K562 (cell line): Measurements from ENCODE around the gene ECI1. TPM values are rescaled to one million over a fixed set of nuclear protein-coding genes. Genes with fewer than 3 reads are reported as not detected.

Experiments
- ATAC-seq: fragments of 200-7000 bp; cut with Tn5 transposase; 3 replicates; pipeline ENCODE4 v1.9.1; 2020; ENCODE audit warnings: moderate library complexity
- BruUV-seq: library from RNA; stranded (reverse); fragments of 400-500 nt; replicated peaks from 2 replicates; lab custom pipeline; 2021; lab: Mats Ljungman, UMichigan
- CTCF ChIA-PET: fragments of 300-600 bp; formaldehyde crosslinking; extraction: SDS; loops from one replicate; lab custom pipeline; 2021; ENCODE audit warnings: low intra/inter-chr PET ratio; lab: Yijun Ruan, JAX
- POLR2A ChIA-PET: fragments of 300-600, 350-650 bp; sonication (Branson Sonifier 250); formaldehyde crosslinking; extraction: SDS; loops from one replicate; lab custom pipeline; 2021; ENCODE audit warnings: antibody characterized with exemption, inconsistent platforms; lab: Yijun Ruan, JAX
- DNase-seq, 4 experiments: peaks; one replicate each; pipeline versions ENCODE4 v3.0.0 to v3.0.0-alpha.2; 2011 to 2018; ENCODE audit warnings: low spot score in 3 of 4, mixed read lengths in 3 of 4; ENCODE audit errors: extremely low read depth in 1 of 4
- FAIRE-seq: peaks from 2 replicates; lab custom pipeline; 2011; peaks lifted over from hg19 to GRCh38; lab: Jason Lieb, UNC
- H2AFZ ChIP-seq: 2 replicates; pipeline ENCODE4 v1.6.0; 2011; ENCODE audit warnings: low read depth, low read length, control low read depth, inconsistent platforms
- H3K27ac ChIP-seq: fragments of 200-600 bp; 3 replicates; pipeline ENCODE4 v1.8.0; 2011; ENCODE audit warnings: low read depth, mild to moderate bottlenecking, control low read depth, inconsistent platforms, low read length, moderate library complexity, mixed read lengths; ENCODE audit errors: extremely low read depth
- H3K27me3 ChIP-seq, 2 experiments: fragments of 300-600 bp in 1 of 2; 2 replicates in 1 of 2; 3 replicates in 1 of 2; pipeline versions ENCODE4 v1.6.0 to v1.8.0; 2011; ENCODE audit warnings: inconsistent platforms in 2 of 2, low read length in 2 of 2, mild to moderate bottlenecking in 1 of 2, mixed read lengths in 1 of 2, moderate library complexity in 1 of 2; ENCODE audit not compliant: control insufficient read depth in 2 of 2, insufficient read depth in 2 of 2
- H3K36me3 ChIP-seq: fragments of 300-600 bp; 3 replicates; pipeline ENCODE4 v1.8.0; 2011; ENCODE audit warnings: mild to moderate bottlenecking, low read length, inconsistent platforms; ENCODE audit not compliant: control insufficient read depth, insufficient read depth
- H3K4me1 ChIP-seq, 2 experiments: fragments of 200-600 bp in 1 of 2; replicated peaks in 1 of 2; 2 replicates in 1 of 2; 3 replicates in 1 of 2; pipeline versions ENCODE4 v1.5.1 to v1.8.0; 2011; ENCODE audit warnings: inconsistent platforms in 2 of 2, low read length in 2 of 2, mild to moderate bottlenecking in 1 of 2, mixed read lengths in 1 of 2, moderate library complexity in 1 of 2; ENCODE audit not compliant: control insufficient read depth in 2 of 2, insufficient read depth in 2 of 2
- H3K4me2 ChIP-seq: 2 replicates; pipeline ENCODE4 v1.6.1; 2011; ENCODE audit warnings: low read length, control low read depth, inconsistent platforms, mixed read lengths; ENCODE audit not compliant: insufficient read depth
- H3K4me3 ChIP-seq: fragments of 200-600 bp; sonication (generic), shearing (Covaris generic); 2 replicates; pipeline ENCODE4 v1.5.1; 2016; ENCODE audit warnings: control low read depth, inconsistent platforms
- H3K79me2 ChIP-seq: fragments of 200-600 bp; 3 replicates; pipeline ENCODE4 v1.8.0; 2011; ENCODE audit warnings: low read length, inconsistent platforms; ENCODE audit not compliant: control insufficient read depth, insufficient read depth
- H3K9ac ChIP-seq, 2 experiments: 2 replicates each; pipeline versions ENCODE4 v1.6.0 to v1.6.1; 2011; ENCODE audit warnings: low read depth in 2 of 2, low read length in 2 of 2, control low read depth in 1 of 2, inconsistent platforms in 1 of 2, mild to moderate bottlenecking in 1 of 2, mixed read lengths in 1 of 2; ENCODE audit not compliant: insufficient read depth in 1 of 2
- H3K9me1 ChIP-seq: one replicate; pipeline ENCODE4 v1.6.0; 2011; ENCODE audit warnings: inconsistent platforms, mild to moderate bottlenecking, low read length, moderate library complexity; ENCODE audit not compliant: control insufficient read depth, insufficient read depth
- H3K9me3 ChIP-seq: replicated peaks from 2 replicates; pipeline ENCODE4 v1.5.1; 2011; ENCODE audit warnings: low read depth, low read length, inconsistent platforms; ENCODE audit not compliant: control insufficient read depth, insufficient read depth
- H4K20me1 ChIP-seq: replicated peaks from 2 replicates; pipeline ENCODE4 v1.6.1; 2011; ENCODE audit warnings: low read length, inconsistent platforms, mixed read lengths; ENCODE audit not compliant: control insufficient read depth, insufficient read depth
- CAMTA2 ChIP-seq: fragments of 250-450 bp; sonication (Bioruptor Pico); conservative IDR thresholded peaks from 2 replicates; pipeline ENCODE4 v1.5.1; 2022
- CBFB ChIP-seq: sonication (generic); formaldehyde crosslinking; IDR thresholded peaks from 2 replicates; pipeline ENCODE4 v1.4.0; 2020; ENCODE audit warnings: mild to moderate bottlenecking, missing genetic modification reagents
- HNRNPUL1 ChIP-seq: fragments of 200-400 bp; formaldehyde crosslinking; IDR thresholded peaks from 2 replicates; pipeline ENCODE4 v1.6.1; 2017; ENCODE audit warnings: low read length
- KLF16 ChIP-seq: IDR thresholded peaks from 2 replicates; pipeline ENCODE4 v1.6.1; 2016; ENCODE audit warnings: antibody characterized with exemption
- MAX ChIP-seq: sonication (generic); formaldehyde crosslinking; IDR thresholded peaks from 2 replicates; pipeline ENCODE4 v1.9.0; 2022; ENCODE audit warnings: mild to moderate bottlenecking, missing genetic modification reagents
- NCOA1 ChIP-seq: fragments of 450-650 bp; IDR thresholded peaks from 2 replicates; pipeline ENCODE4 v1.6.1; 2016; ENCODE audit warnings: low read depth
- NCOA6 ChIP-seq: fragments of 450-650 bp; IDR thresholded peaks from 2 replicates; pipeline ENCODE4 v1.6.1; 2017; ENCODE audit warnings: mild to moderate bottlenecking
- RBFOX2 ChIP-seq: fragments of 200-400 bp; formaldehyde crosslinking; IDR thresholded peaks from 2 replicates; pipeline ENCODE4 v1.6.1; 2017; ENCODE audit warnings: low read depth, mild to moderate bottlenecking, low read length, moderate library complexity
- SMARCA5 ChIP-seq: fragments of 450-650 bp; IDR thresholded peaks from 2 replicates; pipeline ENCODE4 v1.6.1; 2016
- SRSF7 ChIP-seq: fragments of 200-400 bp; formaldehyde crosslinking; optimal IDR thresholded peaks from 2 replicates; pipeline ENCODE3; 2017; ENCODE audit warnings: mild to moderate bottlenecking, low read depth, low read length
- STAT5B ChIP-seq: fragments of 250-450 bp; sonication (Bioruptor Pico); IDR thresholded peaks from 2 replicates; pipeline ENCODE4 v1.8.0; 2021; ENCODE audit warnings: mild to moderate bottlenecking, inconsistent platforms
- ZBTB33 ChIP-seq: sonication (generic); formaldehyde crosslinking; IDR thresholded peaks from 2 replicates; pipeline ENCODE4 v1.8.1; 2023; ENCODE audit warnings: mild to moderate bottlenecking, missing genetic modification reagents
- ZKSCAN3 ChIP-seq: fragments of 250-450 bp; sonication (Bioruptor Pico); IDR thresholded peaks from 2 replicates; pipeline ENCODE4 v1.4.0; 2020
- ZNF217 ChIP-seq: sonication (generic); formaldehyde crosslinking; IDR thresholded peaks from 2 replicates; pipeline ENCODE4 v1.8.0; 2022; ENCODE audit warnings: mild to moderate bottlenecking, missing genetic modification reagents
- ZNF277 ChIP-seq: fragments of 250-450 bp; sonication (Bioruptor Pico); IDR thresholded peaks from 2 replicates; pipeline ENCODE4 v1.8.0; 2022; ENCODE audit warnings: inconsistent platforms, mild to moderate bottlenecking, moderate library complexity, borderline replicate concordance
- ZNF780A ChIP-seq: fragments of 250-450 bp; sonication (Bioruptor Pico); IDR thresholded peaks from 2 replicates; pipeline ENCODE4 v1.5.0; 2021; ENCODE audit warnings: mild to moderate bottlenecking
- WGBS: fragments of 100-300 bp; shearing (Covaris generic); methylation state at CpG from one replicate; pipeline ENCODE4 v1.1.6; 2016; ENCODE audit warnings: low coverage, mixed read lengths; ENCODE audit not compliant: insufficient coverage; ENCODE audit errors: missing lambda C conversion rate; 5-methylcytosine and 5-hydroxymethylcytosine counted together
- in situ Hi-C: fragments of 300-500 bp; cut with MboI; formaldehyde crosslinking; loops from 4 replicates; pipeline ENCODE4 v1.15.0; 2018; ENCODE audit warnings: inconsistent platforms, mixed read lengths
- intact Hi-C: fragments of 100-400 bp; cut with micrococcal nuclease; formaldehyde crosslinking; loops from 2 replicates; pipeline ENCODE4 v1.14.2; 2022
- polyA plus RNA-seq, 8 experiments: library from polyadenylated mRNA; depleted of rRNA in 4 of 8; stranded (reverse) in 5 of 8; unstranded in 3 of 8; fragments of >200 nt; fragmentation: Nextera tagmentation in 2 of 8; fragmentation: Illumina TruSeq in 1 of 8; extraction: Ambion mirVana in 2 of 8; extraction: Trizol in 1 of 8; gene quantifications; 2 replicates each; pipeline versions ENCODE4 v1.2.1 to v1.2.3, GENCODE V29; 2011 to 2014; ENCODE audit warnings: inconsistent platforms in 1 of 8, missing spikeins in 1 of 8
- total RNA-seq, 7 experiments: library from RNA; depleted of rRNA in 6 of 7; stranded (reverse); fragments of >200 nt in 6 of 7; fragmentation: Illumina TruSeq in 2 of 7; extraction: Trizol in 2 of 7; gene quantifications; 2 replicates each; pipeline versions ENCODE4 v1.2.1 to v1.2.3, GENCODE V29; 2011 to 2021; ENCODE audit warnings: low replicate concordance in 1 of 7
- TF ChIP-seq, protein P1 (sequence below): sonication (generic); formaldehyde crosslinking; IDR thresholded peaks from 2 replicates; pipeline ENCODE4 v1.8.0; 2022; ENCODE audit warnings: mild to moderate bottlenecking, missing genetic modification reagents

The ECI1 gene
- total and polyA plus RNA-seq, 9 of the 15 experiments (the other 6 are each of a cell fraction or from before 2014, with no cell fraction given): 4.7 to 189 (median 54.0) TPM

GRCh38 chr16:2208772-2209171, 42.6 kb downstream of the ECI1 start:
- Histone ChIP-seq H3K79me2 (peaks cover 66% of the 10 kb centered on the region), H3K27me3 (no peaks in the 10 kb centered on the region), H4K20me1 (peaks cover 21% of the 10 kb centered on the region), H3K4me3 (no peak overlapping the region), H3K4me1 (peaks cover 33 to 89% of the 10 kb centered on the region in 2 experiments), H3K4me2 (no peak overlapping the region), H3K9ac (peak overlapping the region in 1 of 2 experiments; percentile 96; a peak in 2 of 4 replicates), H3K9me1 (no peaks in the 10 kb centered on the region), H3K9me3 (no peaks in the 10 kb centered on the region), H3K27ac (no peak overlapping the region), H2AFZ (no peak overlapping the region), H3K36me3 (peaks cover 61% of the 10 kb centered on the region; the same call in 2 of the 3 replicates)
- DNase-seq (no peak), FAIRE-seq (no peak), ATAC-seq (no peak)
- intact Hi-C loops: no loop called here
- BruUV-seq: no TSS peak
- ChIA-PET POLR2A (interaction anchor here (0.6 to 1.3 kb wide), 6 partner anchors 9 to 53 kb away, joined by 3 to 4 read pairs (median 3); partner anchors contain the start of genes ECI1 and TRAF7), CTCF (no interaction called here)
- 98% methylated on average over 6 of the region's 9 CpGs for WGBS
- in situ Hi-C loops: no loop called here
- TF ChIP-seq ZNF217 (no peak), NCOA6 (no peak), NCOA1 (no peak), HNRNPUL1 (no peak), ZBTB33 (CRISPR knock-in tag) (peak; percentile 59; the same call in 1 of the 2 replicates), CAMTA2 (CRISPR knock-in tag) (no peak), ZNF277 (CRISPR knock-in tag) (no peak), ZKSCAN3 (CRISPR knock-in tag) (peak; percentile 33; the same call in 1 of the 2 replicates), SRSF7 (no peak), RBFOX2 (peak; percentile 48; the same call in 1 of the 2 replicates), SMARCA5 (no peak), ZNF780A (CRISPR knock-in tag) (no peak), CBFB (CRISPR knock-in tag) (peak; percentile 71; the same call in 1 of the 2 replicates), KLF16 (no peak), STAT5B (CRISPR knock-in tag) (no peak), MAX (CRISPR knock-in tag) (no peak)
- TF ChIP-seq, protein P1, sequence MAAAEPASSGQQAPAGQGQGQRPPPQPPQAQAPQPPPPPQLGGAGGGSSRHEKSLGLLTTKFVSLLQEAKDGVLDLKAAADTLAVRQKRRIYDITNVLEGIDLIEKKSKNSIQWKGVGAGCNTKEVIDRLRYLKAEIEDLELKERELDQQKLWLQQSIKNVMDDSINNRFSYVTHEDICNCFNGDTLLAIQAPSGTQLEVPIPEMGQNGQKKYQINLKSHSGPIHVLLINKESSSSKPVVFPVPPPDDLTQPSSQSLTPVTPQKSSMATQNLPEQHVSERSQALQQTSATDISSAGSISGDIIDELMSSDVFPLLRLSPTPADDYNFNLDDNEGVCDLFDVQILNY (CRISPR knock-in tag): no peak
